ENCODE data around the gene COL15A1. TPM values are rescaled to one million over a fixed set of nuclear protein-coding genes. Genes with fewer than 3 reads are reported as not detected.
A peak's percentile ranks its signal among the peaks of the same experiment; 100 is the strongest.

The COL15A1 gene
- total and polyA plus RNA-seq, 4 donors, result 6.3 to 126 (median 36.4) TPM

- intact Hi-C loops (cut with DNase I), result no loop called here
Observed at GRCh38 chr9:99069075-99069474, 125.4 kb downstream of the COL15A1 start.

GRCh38 chr9:99069546-99069945, 125.8 kb downstream of the COL15A1 start:
- no peaks in the 10 kb centered on the region for H3K27me3 ChIP-seq (ENCODE audit: control insufficient read depth in 1 of 2, insufficient read depth in 2 of 2, low read length in 1 of 2)
- intact Hi-C loops (cut with DNase I), result no loop called here
- no peak for ATAC-seq (ENCODE audit: low FRiP score)
- no peak overlapping the region for H3K27ac ChIP-seq (ENCODE audit: low read depth in 1 of 2, low read length in 2 of 2)
- H3K36me3 ChIP-seq (ENCODE audit: control insufficient read depth in 1 of 2, insufficient read depth in 2 of 2, low read length in 1 of 2), result no peaks in the 10 kb centered on the region
- WGBS, 2 donors, result 95 to 97% methylated on average over 12 of the region's 12 CpGs
- DNase-seq, result peak in 1 of 2 donors; percentile 68
- no peaks in the 10 kb centered on the region for H3K9me3 ChIP-seq (ENCODE audit: control insufficient read depth, low read length)
- peaks cover 0 to 2% of the 10 kb centered on the region in 2 donors for H3K4me1 ChIP-seq (ENCODE audit: control insufficient read depth in 1 of 2, insufficient read depth in 2 of 2, low read length in 2 of 2)
- no peak overlapping the region for H3K4me3 ChIP-seq (ENCODE audit: low read length in 2 of 2)

More at GRCh38 chr9:99069075-99069474, 125.4 kb downstream of the COL15A1 start:
- Histone ChIP-seq H3K27me3 (ENCODE audit: control insufficient read depth in 1 of 2, insufficient read depth in 2 of 2, low read length in 1 of 2) (no peaks in the 10 kb centered on the region), H3K36me3 (ENCODE audit: control insufficient read depth in 1 of 2, insufficient read depth in 2 of 2, low read length in 1 of 2) (no peaks in the 10 kb centered on the region), H3K9me3 (ENCODE audit: control insufficient read depth, low read length) (no peaks in the 10 kb centered on the region), H3K27ac (ENCODE audit: low read depth in 1 of 2, low read length in 2 of 2) (no peak overlapping the region), H3K4me1 (ENCODE audit: control insufficient read depth in 1 of 2, insufficient read depth in 2 of 2, low read length in 2 of 2) (peaks cover 0 to 2% of the 10 kb centered on the region in 2 donors), H3K4me3 (ENCODE audit: low read length in 2 of 2) (no peak overlapping the region)
- ATAC-seq (ENCODE audit: low FRiP score), result no peak
- no peak for DNase-seq
- 64 to 67% methylated on average over 1 of the region's 1 CpG for WGBS, 2 donors

GRCh38 chr9:99070681-99071080, 127.0 kb downstream of the COL15A1 start:
- no peak for ATAC-seq (ENCODE audit: low FRiP score)
- Histone ChIP-seq H3K9me3 (ENCODE audit: control insufficient read depth, low read length) (no peaks in the 10 kb centered on the region), H3K27me3 (ENCODE audit: control insufficient read depth in 1 of 2, insufficient read depth in 2 of 2, low read length in 1 of 2) (no peaks in the 10 kb centered on the region), H3K4me3 (ENCODE audit: low read length in 2 of 2) (no peak overlapping the region), H3K27ac (ENCODE audit: low read depth in 1 of 2, low read length in 2 of 2) (peak overlapping the region in 1 of 2 donors; percentile 84), H3K36me3 (ENCODE audit: control insufficient read depth in 1 of 2, insufficient read depth in 2 of 2, low read length in 1 of 2) (no peaks in the 10 kb centered on the region), H3K4me1 (ENCODE audit: control insufficient read depth in 1 of 2, insufficient read depth in 2 of 2, low read length in 2 of 2) (peaks cover 0 to 2% of the 10 kb centered on the region in 2 donors)
- DNase-seq, result peak in 1 of 2 donors; percentile 22
- 73 to 84% methylated on average over 6 of the region's 6 CpGs for WGBS, 2 donors
- intact Hi-C loops (cut with DNase I), result no loop called here

- Histone ChIP-seq H3K27ac (ENCODE audit: low read depth in 1 of 2, low read length in 2 of 2) (no peak overlapping the region), H3K36me3 (ENCODE audit: control insufficient read depth in 1 of 2, insufficient read depth in 2 of 2, low read length in 1 of 2) (no peaks in the 10 kb centered on the region), H3K9me3 (ENCODE audit: control insufficient read depth, low read length) (no peaks in the 10 kb centered on the region), H3K27me3 (ENCODE audit: control insufficient read depth in 1 of 2, insufficient read depth in 2 of 2, low read length in 1 of 2) (no peaks in the 10 kb centered on the region), H3K4me1 (ENCODE audit: control insufficient read depth in 1 of 2, insufficient read depth in 2 of 2, low read length in 2 of 2) (peaks cover 0 to 2% of the 10 kb centered on the region in 2 donors), H3K4me3 (ENCODE audit: low read length in 2 of 2) (no peak overlapping the region)
- intact Hi-C loops (cut with DNase I), result no loop called here
- 93% methylated on average over 9 of the region's 9 CpGs for WGBS, 2 donors
- DNase-seq (peak in 1 of 2 donors; percentile 46), ATAC-seq (ENCODE audit: low FRiP score) (peak; percentile 55)
Observed at GRCh38 chr9:99071313-99072039, 127.8 kb downstream of the COL15A1 start.

GRCh38 chr9:99072040-99072394, 128.3 kb downstream of the COL15A1 start:
- Histone ChIP-seq H3K27ac (ENCODE audit: low read depth in 1 of 2, low read length in 2 of 2) (no peak overlapping the region), H3K9me3 (ENCODE audit: control insufficient read depth, low read length) (no peaks in the 10 kb centered on the region), H3K4me1 (ENCODE audit: control insufficient read depth in 1 of 2, insufficient read depth in 2 of 2, low read length in 2 of 2) (peaks cover 0 to 2% of the 10 kb centered on the region in 2 donors), H3K27me3 (ENCODE audit: control insufficient read depth in 1 of 2, insufficient read depth in 2 of 2, low read length in 1 of 2) (no peaks in the 10 kb centered on the region), H3K4me3 (ENCODE audit: low read length in 2 of 2) (no peak overlapping the region), H3K36me3 (ENCODE audit: control insufficient read depth in 1 of 2, insufficient read depth in 2 of 2, low read length in 1 of 2) (no peaks in the 10 kb centered on the region)
- intact Hi-C loops (cut with DNase I), result no loop called here
- DNase-seq (peak in 1 of 2 donors; percentile 55), ATAC-seq (ENCODE audit: low FRiP score) (no peak)
- 89 to 96% methylated on average over 6 of the region's 6 CpGs for WGBS, 2 donors

- Histone ChIP-seq H3K27ac (ENCODE audit: low read depth in 1 of 2, low read length in 2 of 2) (no peak overlapping the region), H3K27me3 (ENCODE audit: control insufficient read depth in 1 of 2, insufficient read depth in 2 of 2, low read length in 1 of 2) (no peaks in the 10 kb centered on the region), H3K4me3 (ENCODE audit: low read length in 2 of 2) (no peak overlapping the region), H3K36me3 (ENCODE audit: control insufficient read depth in 1 of 2, insufficient read depth in 2 of 2, low read length in 1 of 2) (no peaks in the 10 kb centered on the region), H3K4me1 (ENCODE audit: control insufficient read depth in 1 of 2, insufficient read depth in 2 of 2, low read length in 2 of 2) (peaks cover 0 to 2% of the 10 kb centered on the region in 2 donors), H3K9me3 (ENCODE audit: control insufficient read depth, low read length) (no peaks in the 10 kb centered on the region)
- DNase-seq (no peak), ATAC-seq (ENCODE audit: low FRiP score) (no peak)
- 84 to 91% methylated on average over 2 of the region's 2 CpGs for WGBS, 2 donors
- intact Hi-C loops (cut with DNase I), result no loop called here
Observed at GRCh38 chr9:99073347-99073746, 129.6 kb downstream of the COL15A1 start.

- no peaks in the 10 kb centered on the region for H3K27me3 ChIP-seq (ENCODE audit: control insufficient read depth in 1 of 2, insufficient read depth in 2 of 2, low read length in 1 of 2)
- 90 to 96% methylated on average over 8 of the region's 8 CpGs for WGBS, 2 donors
- H3K4me3 ChIP-seq (ENCODE audit: low read length in 2 of 2), result no peak overlapping the region
- ATAC-seq (ENCODE audit: low FRiP score), result no peak
- intact Hi-C loops (cut with DNase I), result no loop called here
- H3K36me3 ChIP-seq (ENCODE audit: control insufficient read depth in 1 of 2, insufficient read depth in 2 of 2, low read length in 1 of 2), result no peaks in the 10 kb centered on the region
- peaks cover 0 to 2% of the 10 kb centered on the region in 2 donors for H3K4me1 ChIP-seq (ENCODE audit: control insufficient read depth in 1 of 2, insufficient read depth in 2 of 2, low read length in 2 of 2)
- DNase-seq, result peak in 1 of 2 donors; percentile 31
- no peak overlapping the region for H3K27ac ChIP-seq (ENCODE audit: low read depth in 1 of 2, low read length in 2 of 2)
- H3K9me3 ChIP-seq (ENCODE audit: control insufficient read depth, low read length), result no peaks in the 10 kb centered on the region
Observed at GRCh38 chr9:99073985-99074901, 130.5 kb downstream of the COL15A1 start.

- Histone ChIP-seq H3K27ac (ENCODE audit: low read depth in 1 of 2, low read length in 2 of 2) (no peak overlapping the region), H3K27me3 (ENCODE audit: control insufficient read depth in 1 of 2, insufficient read depth in 2 of 2, low read length in 1 of 2) (no peaks in the 10 kb centered on the region), H3K36me3 (ENCODE audit: control insufficient read depth in 1 of 2, insufficient read depth in 2 of 2, low read length in 1 of 2) (no peaks in the 10 kb centered on the region), H3K4me1 (ENCODE audit: control insufficient read depth in 1 of 2, insufficient read depth in 2 of 2, low read length in 2 of 2) (peaks cover 0 to 2% of the 10 kb centered on the region in 2 donors), H3K4me3 (ENCODE audit: low read length in 2 of 2) (no peak overlapping the region), H3K9me3 (ENCODE audit: control insufficient read depth, low read length) (no peaks in the 10 kb centered on the region)
- intact Hi-C loops (cut with DNase I), result no loop called here
- ATAC-seq (ENCODE audit: low FRiP score), result no peak
- WGBS, 2 donors, result 59 to 72% methylated on average over 3 of the region's 3 CpGs
- DNase-seq, result no peak
Observed at GRCh38 chr9:99074902-99075245, 131.2 kb downstream of the COL15A1 start.
